Measurements from ENCODE around the gene METRNL. TPM values are rescaled to one million over a fixed set of nuclear protein-coding genes. Genes with fewer than 3 reads are reported as not detected.

METRNL gene
- total RNA-seq, 1 donor from 2014 or later = 14.7 TPM

DNA sequence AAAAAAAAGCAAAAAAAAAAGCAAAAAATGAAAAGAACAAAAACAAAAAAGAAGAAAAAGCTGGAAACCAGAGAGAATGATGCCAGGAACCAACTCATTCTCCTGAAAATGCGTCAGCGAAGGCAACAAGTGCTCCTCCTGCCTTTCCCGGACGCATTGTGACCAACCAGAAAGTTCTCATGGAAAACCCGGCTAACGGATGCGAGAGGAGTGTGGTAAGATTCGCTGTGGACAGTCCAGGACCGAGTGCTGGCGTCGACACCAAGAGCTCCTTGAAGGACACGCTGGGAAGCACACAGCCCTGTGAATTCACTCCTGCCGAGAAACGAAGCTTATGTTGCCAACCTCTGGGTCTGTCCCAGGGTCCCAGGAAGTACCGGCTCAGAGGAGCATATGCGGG is 43.4 kb downstream of the METRNL start:
- no peaks in the 10 kb centered on the region for H3K9me3 Mint-ChIP-seq
- peaks cover 64% of the 10 kb centered on the region for H3K27me3 Mint-ChIP-seq (ENCODE audit: low read depth)
- H3K27ac Mint-ChIP-seq (ENCODE audit: unreplicated experiment) = no peak overlapping the region
- H3K4me1 Mint-ChIP-seq = peaks cover 16% of the 10 kb centered on the region
- DNase-seq (ENCODE audit: low read depth, low spot score) = no peak
- no peak overlapping the region for H3K4me3 Mint-ChIP-seq
- H3K36me3 Mint-ChIP-seq (ENCODE audit: low read depth) = no peaks in the 10 kb centered on the region
- TF ChIP-seq, protein P1, sequence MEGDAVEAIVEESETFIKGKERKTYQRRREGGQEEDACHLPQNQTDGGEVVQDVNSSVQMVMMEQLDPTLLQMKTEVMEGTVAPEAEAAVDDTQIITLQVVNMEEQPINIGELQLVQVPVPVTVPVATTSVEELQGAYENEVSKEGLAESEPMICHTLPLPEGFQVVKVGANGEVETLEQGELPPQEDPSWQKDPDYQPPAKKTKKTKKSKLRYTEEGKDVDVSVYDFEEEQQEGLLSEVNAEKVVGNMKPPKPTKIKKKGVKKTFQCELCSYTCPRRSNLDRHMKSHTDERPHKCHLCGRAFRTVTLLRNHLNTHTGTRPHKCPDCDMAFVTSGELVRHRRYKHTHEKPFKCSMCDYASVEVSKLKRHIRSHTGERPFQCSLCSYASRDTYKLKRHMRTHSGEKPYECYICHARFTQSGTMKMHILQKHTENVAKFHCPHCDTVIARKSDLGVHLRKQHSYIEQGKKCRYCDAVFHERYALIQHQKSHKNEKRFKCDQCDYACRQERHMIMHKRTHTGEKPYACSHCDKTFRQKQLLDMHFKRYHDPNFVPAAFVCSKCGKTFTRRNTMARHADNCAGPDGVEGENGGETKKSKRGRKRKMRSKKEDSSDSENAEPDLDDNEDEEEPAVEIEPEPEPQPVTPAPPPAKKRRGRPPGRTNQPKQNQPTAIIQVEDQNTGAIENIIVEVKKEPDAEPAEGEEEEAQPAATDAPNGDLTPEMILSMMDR (conservative IDR thresholded peaks at IDR 0.05) = no peak

DNA sequence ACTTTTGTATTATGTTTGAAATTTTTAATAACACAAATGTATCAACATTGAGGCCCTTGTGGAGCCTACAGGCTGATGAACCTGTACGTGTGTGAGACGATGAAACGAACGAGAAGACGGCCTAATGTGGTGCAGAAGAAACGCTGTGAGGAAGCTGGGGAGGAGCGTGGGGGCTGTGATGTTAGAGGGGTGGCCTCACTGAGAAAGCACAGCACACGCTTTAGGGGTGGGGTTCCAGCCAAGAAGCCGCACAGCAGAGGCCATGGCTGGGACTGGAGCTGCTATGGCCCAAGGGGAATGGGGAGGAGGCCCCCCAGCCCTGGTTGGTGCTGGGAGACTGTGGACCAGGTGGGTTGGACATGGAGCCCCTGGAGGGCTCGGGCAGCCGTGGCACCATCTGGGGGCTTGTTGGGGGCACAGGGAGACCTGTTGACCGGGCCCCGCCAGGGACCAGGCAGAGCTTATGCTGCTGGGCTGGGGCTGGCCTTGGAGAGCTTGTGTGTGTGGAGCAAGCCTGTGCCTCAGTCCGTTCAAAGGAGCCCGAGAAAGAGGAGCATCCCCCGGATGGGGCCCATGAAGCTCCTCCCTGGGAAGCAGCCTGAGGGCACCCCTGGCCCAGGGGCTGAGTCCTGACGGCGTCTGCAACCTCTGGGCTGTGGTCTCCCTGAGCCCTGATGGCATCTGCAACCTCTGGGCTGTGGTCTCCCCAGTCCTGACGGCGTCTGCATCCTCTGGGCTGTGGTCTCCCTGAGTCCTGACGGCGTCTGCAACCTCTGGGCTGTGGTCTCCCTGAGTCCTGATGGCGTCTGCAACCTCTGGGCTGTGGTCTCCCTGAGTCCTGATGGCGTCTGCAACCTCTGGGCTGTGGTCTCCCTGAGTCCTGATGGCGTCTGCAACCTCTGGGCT is 44.7 kb downstream of the METRNL start:
- DNase-seq (ENCODE audit: low read depth, low spot score) = no peak
- peaks cover 6% of the 10 kb centered on the region for H3K4me1 Mint-ChIP-seq
- H3K27me3 Mint-ChIP-seq (ENCODE audit: low read depth) = peaks cover 54% of the 10 kb centered on the region
- no peaks in the 10 kb centered on the region for H3K36me3 Mint-ChIP-seq (ENCODE audit: low read depth)
- H3K27ac Mint-ChIP-seq (ENCODE audit: unreplicated experiment) = no peak overlapping the region
- H3K9me3 Mint-ChIP-seq = no peaks in the 10 kb centered on the region
- TF ChIP-seq, protein P1 (conservative IDR thresholded peaks at IDR 0.05) = no peak
- H3K4me3 Mint-ChIP-seq = no peak overlapping the region

DNA sequence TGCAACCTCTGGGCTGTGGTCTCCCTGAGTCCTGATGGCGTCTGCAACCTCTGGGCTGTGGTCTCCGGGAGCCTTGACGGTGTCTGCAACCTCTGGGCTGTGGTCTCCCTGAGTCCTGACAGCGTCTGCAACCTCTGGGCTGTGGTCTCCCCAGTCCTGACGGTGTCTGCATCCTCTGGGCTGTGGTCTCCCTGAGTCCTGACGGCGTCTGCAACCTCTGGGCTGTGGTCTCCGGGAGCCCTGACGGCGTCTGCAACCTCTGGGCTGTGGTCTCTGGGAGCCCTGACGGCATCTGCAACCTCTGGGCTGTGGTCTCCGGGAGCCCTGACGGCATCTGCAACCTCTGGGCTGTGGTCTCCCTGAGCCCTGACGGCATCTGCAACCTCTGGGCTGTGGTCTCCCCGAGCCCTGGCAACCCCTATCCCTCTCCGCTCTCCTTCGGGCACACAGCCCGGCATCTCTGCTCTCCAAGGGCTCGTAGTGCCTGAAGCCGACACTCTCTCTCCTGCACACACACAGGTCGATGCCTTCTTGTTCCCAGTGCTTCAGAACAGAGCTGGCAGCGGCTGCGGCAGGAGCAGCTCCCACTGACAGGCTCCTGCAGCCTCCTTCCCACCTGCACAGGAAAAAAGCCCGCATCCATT is 45.6 kb downstream of the METRNL start:
- TF ChIP-seq, protein P1 (conservative IDR thresholded peaks at IDR 0.05) = no peak
- Mint-ChIP-seq H3K27ac (ENCODE audit: unreplicated experiment) (no peak overlapping the region), H3K9me3 (no peaks in the 10 kb centered on the region), H3K36me3 (ENCODE audit: low read depth) (no peaks in the 10 kb centered on the region), H3K4me3 (no peak overlapping the region), H3K4me1 (no peaks in the 10 kb centered on the region), H3K27me3 (ENCODE audit: low read depth) (peaks cover 48% of the 10 kb centered on the region)
- no peak for DNase-seq (ENCODE audit: low read depth, low spot score)

DNA sequence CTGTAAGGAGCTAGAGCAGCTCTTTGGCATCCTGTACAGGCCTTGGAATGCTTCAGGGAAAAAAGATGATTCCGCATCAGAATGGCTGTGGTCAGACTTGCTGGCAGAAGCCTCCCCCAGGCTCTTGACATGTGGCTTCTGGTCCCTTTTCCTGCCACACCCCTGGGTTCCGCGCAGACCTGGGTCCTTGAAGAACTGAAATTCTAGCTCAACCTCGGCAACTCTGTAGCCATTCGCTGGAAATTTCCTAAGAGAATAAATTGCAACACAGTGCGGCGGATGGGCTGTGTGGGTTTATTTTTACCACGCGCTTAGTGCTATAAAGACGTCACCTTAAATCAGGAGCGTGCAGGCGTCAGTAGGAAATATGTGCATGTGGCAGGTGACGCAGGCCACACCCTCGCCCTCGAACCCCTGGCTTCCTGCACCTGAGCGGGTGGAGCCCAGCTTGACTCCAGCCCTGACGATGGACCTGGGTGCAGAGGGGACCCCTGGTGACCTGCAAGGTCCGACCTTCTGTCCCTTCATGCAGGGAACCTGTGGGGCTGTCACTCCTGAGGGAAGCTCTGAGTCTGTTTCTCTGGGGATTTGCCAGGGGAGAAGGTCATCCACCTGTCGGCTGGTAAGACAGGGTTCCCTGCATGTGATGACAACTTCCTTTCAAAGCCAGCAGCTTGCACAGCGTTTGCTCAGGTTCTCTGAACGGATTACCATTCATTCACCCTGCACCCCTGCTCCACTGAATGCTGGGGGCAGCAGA is 46.3 kb downstream of the METRNL start:
- DNase-seq (ENCODE audit: low read depth, low spot score) = no peak
- Mint-ChIP-seq H3K27ac (ENCODE audit: unreplicated experiment) (no peak overlapping the region), H3K36me3 (ENCODE audit: low read depth) (no peaks in the 10 kb centered on the region), H3K9me3 (no peaks in the 10 kb centered on the region), H3K27me3 (ENCODE audit: low read depth) (peaks cover 41% of the 10 kb centered on the region), H3K4me1 (no peaks in the 10 kb centered on the region), H3K4me3 (no peak overlapping the region)
- TF ChIP-seq, protein P1 (conservative IDR thresholded peaks at IDR 0.05) = no peak

DNA sequence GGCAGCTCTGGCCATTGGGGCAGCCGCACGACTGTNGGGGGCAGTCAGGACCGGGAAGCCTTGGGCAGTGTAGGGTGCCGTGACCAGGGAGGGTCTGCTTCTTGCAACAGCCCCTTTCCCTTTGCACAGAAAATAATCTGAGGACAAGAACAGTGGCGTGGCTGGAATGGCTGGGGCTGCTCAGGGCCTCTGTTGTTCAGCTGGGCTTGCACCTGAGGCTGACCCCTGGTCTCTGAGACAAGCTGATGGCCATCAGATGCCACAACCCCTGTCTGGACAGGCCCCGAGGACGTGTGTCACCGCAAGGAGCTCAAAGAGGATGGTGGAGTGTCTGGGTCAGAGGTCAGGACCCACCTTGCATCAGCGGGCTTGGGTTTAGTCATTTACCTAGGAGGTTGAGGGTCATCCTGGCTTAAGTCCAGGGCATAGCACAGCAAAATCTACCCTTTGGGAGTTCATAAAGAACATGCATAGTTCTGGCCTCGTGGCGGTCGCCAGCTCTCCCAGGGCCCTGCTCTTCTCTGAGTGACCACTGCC is 46.9 kb downstream of the METRNL start:
- TF ChIP-seq, protein P1 (conservative IDR thresholded peaks at IDR 0.05) = no peak

More for the DNA sequence above, 46.9 kb downstream of the METRNL start:
- DNase-seq (ENCODE audit: low read depth, low spot score) = no peak
- Mint-ChIP-seq H3K9me3 (no peaks in the 10 kb centered on the region), H3K27me3 (ENCODE audit: low read depth) (peaks cover 37% of the 10 kb centered on the region), H3K4me3 (no peak overlapping the region), H3K4me1 (no peaks in the 10 kb centered on the region), H3K27ac (ENCODE audit: unreplicated experiment) (no peak overlapping the region), H3K36me3 (ENCODE audit: low read depth) (no peaks in the 10 kb centered on the region)

Measured in neural crest cell (in vitro differentiated cells).